Testis (tissue), 2 donors: ENCODE measurements around the gene SEL1L3.

Source experiments
- POLR2A ChIP-seq: fragments of 450-650 bp; IDR thresholded peaks from one replicate; pipeline ENCODE4 v1.6.1; 2017; ENCODE audit warnings: antibody characterized with exemption, mild to moderate bottlenecking, moderate library complexity
- TF ChIP-seq, protein P1 (sequence below), 3 experiments: fragments of 450-650 bp in 2 of 3; fragments of 200-600 bp in 1 of 3; sonication (generic) in 1 of 3; IDR thresholded peaks; one replicate each; pipeline ENCODE4 v1.5.1; 2016 to 2019; ENCODE audit warnings: antibody characterized with exemption in 3 of 3, mild to moderate bottlenecking in 2 of 3, moderate library complexity in 1 of 3

DNA sequence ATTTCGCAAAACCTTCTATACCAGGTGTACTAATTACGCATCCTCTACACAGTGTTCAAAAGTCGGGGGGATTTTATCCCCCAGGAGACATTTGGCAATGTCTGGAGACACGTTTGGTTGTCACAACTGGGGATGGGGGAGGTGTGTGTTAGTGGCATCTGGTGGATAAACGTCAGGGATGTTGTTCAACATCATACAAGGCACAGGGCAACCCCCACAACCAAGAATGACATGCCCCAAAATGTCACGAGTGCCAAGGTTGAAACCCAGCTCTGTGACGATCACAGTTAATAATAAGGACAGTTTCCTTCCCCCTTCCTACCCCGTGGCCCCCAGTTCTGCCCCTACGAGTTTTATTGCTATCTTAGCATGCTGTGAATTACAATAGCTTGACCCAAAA lies 15.9 kb upstream of the SEL1L3 start:
- no peak for TF ChIP-seq POLR2A
- TF ChIP-seq, protein P1, sequence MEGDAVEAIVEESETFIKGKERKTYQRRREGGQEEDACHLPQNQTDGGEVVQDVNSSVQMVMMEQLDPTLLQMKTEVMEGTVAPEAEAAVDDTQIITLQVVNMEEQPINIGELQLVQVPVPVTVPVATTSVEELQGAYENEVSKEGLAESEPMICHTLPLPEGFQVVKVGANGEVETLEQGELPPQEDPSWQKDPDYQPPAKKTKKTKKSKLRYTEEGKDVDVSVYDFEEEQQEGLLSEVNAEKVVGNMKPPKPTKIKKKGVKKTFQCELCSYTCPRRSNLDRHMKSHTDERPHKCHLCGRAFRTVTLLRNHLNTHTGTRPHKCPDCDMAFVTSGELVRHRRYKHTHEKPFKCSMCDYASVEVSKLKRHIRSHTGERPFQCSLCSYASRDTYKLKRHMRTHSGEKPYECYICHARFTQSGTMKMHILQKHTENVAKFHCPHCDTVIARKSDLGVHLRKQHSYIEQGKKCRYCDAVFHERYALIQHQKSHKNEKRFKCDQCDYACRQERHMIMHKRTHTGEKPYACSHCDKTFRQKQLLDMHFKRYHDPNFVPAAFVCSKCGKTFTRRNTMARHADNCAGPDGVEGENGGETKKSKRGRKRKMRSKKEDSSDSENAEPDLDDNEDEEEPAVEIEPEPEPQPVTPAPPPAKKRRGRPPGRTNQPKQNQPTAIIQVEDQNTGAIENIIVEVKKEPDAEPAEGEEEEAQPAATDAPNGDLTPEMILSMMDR (IDR thresholded peaks at IDR 0.05): no peak
